Skin epidermis (tissue), 12 donors: Measurements from ENCODE around the gene HTR4.

Experiments
- H3K27ac ChIP-seq, 21 experiments: fragments of 200-600 bp; sonication (generic) in 11 of 21; one replicate each; pipeline ENCODE4 v1.5.0; 2020; ENCODE audit warnings: mild to moderate bottlenecking in 3 of 21, inconsistent platforms in 2 of 21, moderate library complexity in 2 of 21
- H3K4me3 ChIP-seq, 7 experiments: fragments of 200-600 bp; sonication (generic) in 2 of 7; one replicate each; pipeline ENCODE4 v1.5.0; 2020; ENCODE audit warnings: inconsistent platforms in 2 of 7, mild to moderate bottlenecking in 2 of 7, moderate library complexity in 1 of 7

The HTR4 gene

DNA sequence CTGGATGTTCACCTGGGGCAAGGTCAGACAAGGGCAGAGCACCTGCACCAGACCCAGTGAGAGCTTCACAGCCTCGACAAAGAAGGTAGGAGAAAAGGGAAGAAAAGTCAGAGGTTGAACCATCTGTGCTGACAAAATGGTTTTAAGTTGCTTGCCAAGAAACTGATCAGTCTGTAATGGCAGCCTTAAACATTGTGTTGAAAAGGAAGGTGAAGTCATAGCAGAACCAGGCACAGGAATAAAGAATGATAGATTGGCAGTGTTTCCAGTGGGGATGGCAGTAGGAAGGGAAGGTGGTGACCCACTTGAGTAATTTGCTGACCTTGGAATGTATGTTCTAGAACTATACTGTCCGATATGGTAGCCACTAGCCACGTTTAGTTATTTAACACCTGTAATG is 34.2 kb downstream of the HTR4 start:
- Histone ChIP-seq H3K27ac (no peak overlapping the region), H3K4me3 (no peak overlapping the region)

DNA sequence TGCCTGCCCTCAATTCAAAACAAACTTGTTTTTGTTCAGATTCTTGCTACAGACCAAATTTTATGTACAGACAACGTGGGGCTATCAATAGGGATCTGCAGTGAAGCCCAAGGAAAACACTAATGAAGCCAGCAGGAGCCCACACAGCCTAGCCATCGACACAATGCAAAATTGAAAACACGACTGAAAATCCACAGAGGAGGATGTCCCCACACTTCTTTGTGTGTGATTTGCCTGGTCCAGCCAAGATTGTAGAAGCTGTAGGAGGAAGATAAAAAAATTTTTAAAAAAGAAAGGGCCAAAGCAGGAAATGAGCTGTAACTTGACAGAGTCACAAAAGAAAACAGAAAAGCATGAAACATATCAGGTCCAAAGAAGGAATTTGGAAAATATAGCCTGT is 34.8 kb downstream of the HTR4 start:
- no peak overlapping the region for H3K27ac ChIP-seq
- H3K4me3 ChIP-seq = no peak overlapping the region

DNA sequence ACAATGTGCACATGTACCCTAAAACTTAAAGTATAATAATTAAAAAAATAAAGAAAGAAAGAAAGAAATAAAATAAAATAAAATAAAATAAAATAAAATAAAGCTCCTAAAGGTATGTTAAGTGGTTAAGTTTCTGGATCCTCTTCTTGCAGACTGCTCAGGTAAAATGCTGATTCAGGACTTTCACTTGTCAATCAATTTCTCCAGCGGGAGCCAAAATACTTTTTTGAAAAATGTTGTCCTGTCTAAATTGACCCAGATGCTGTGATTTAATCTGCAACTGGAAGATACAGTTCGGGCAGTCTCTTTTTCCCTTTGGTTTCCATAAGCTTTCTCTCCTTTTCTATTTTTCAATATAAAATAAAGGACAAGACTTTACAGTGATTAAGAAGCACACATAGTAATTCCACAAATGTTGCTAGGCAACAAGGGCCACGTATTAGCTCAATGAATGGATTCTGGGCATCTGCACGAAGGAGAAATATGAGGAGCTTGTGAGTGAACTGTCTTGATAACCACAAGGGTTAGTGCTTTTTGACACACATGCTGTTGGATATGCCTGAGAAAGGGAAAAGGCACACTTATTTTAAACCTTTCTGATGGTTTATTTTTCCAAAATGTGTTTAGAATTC is 38.6 kb downstream of the HTR4 start:
- Histone ChIP-seq H3K4me3 (no peak overlapping the region), H3K27ac (no peak overlapping the region)

DNA sequence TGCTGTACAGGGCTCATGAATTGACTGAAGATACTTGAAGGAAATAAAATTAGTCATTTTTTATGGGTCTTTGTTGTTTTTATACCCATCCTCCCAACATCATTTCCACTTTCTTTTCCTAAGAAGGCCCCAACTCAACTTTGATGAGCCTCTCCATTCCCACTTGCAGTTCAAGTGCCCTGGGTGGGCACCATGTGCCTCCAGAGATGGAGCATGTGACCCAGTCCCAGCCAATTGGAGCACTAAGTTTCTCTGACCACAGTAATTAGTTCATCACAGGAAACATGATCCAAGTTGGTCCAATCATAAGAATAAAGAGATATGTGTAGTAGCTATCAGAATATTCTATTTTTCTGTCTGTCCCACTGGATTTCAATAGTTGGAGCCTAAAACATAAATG is 46.9 kb downstream of the HTR4 start:
- Histone ChIP-seq H3K4me3 (no peak overlapping the region), H3K27ac (no peak overlapping the region)

DNA sequence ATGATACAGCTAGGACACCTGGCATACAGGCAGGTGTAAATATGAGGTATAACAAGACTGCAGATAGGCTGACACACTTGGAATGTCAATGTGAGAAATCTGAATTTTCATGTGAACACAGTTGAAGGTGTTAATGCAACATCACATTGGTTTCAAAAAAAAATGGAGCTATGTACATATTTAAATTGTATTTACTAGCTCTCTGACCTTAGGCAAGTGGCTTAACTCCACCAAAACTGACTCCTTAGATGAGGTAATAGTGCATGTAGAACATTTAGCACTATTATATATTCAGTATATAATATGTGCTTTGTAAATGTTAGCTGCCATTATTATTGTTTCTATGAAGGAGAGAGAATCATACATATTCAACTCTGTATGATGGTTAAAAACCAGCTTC is 48.0 kb downstream of the HTR4 start:
- no peak overlapping the region for H3K4me3 ChIP-seq
- no peak overlapping the region for H3K27ac ChIP-seq

DNA sequence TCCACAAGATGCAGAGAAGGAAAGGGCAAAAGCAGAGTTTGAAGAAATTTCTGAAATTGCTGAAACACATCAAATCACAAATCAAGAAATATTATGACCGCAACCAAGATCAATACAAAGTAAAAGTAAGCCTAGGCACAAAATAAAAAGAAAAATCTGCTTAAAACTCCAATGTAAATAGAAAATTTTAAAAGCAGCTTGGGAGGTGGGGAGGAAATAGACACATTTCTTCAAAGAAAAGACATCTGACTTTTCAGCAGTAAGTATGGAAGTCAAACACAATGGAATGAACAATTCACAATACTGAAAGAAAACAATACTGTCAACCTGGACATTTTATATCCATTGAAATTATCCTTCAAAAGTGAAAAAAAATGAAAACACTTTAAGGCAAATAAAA is 55.1 kb downstream of the HTR4 start:
- Histone ChIP-seq H3K27ac (no peak overlapping the region), H3K4me3 (no peak overlapping the region)

DNA sequence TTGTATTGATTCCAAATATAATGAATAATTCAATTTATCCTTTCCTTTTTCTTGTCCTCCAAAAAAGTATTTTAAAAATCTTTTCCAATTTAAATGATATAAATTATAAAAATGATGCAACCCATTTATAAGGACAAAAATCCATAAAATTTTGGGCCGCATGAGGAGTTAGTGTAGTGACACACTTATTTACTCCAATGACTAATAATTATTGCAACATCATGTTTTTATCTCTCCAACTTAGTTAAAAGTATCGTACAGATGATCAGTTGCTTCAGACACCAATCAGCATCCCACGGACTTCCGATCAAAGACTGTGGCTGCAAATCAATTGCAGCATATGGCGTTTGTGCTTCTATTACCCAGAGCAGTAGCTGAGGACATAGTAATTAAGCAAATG is 58.6 kb downstream of the HTR4 start:
- Histone ChIP-seq H3K27ac (no peak overlapping the region), H3K4me3 (no peak overlapping the region)

DNA sequence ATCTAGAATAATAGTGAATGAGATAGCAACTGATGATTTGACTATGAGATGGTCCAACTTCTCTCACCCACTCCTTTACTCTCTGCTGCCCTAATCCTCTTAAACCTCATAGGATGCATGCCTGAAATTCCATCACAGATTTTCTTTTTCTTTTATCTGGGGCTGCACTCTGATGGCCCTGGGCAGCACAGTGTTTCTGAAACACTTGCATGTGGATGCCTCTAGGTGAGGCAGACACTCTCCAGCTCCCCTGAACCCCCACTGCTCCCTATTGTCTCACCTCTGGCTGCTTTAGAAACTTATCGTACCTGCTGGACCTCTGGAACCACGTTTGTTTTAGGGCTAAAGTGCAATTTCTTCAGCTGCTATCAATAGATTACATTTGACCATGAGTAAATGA is 67.5 kb downstream of the HTR4 start:
- no peak overlapping the region for H3K4me3 ChIP-seq
- H3K27ac ChIP-seq = no peak overlapping the region

DNA sequence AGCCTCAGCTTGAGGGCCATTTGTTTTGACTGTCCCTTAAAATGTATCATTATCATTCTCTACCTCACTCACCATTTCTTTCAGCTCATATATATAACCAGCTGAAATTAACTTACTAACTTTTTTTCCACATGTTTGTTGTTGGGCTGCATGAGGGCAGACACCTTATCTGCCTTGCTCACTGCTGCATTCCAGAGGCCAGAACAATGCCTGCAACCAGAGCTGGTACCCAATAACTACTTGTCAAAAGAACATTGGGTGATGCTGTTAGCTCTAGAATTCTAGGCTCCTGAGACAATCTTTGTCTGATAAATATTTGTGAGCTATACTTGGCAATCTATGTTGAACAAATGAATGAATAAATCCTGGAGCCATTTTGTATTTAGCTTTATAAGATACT is 68.3 kb downstream of the HTR4 start:
- Histone ChIP-seq H3K4me3 (no peak overlapping the region), H3K27ac (no peak overlapping the region)

DNA sequence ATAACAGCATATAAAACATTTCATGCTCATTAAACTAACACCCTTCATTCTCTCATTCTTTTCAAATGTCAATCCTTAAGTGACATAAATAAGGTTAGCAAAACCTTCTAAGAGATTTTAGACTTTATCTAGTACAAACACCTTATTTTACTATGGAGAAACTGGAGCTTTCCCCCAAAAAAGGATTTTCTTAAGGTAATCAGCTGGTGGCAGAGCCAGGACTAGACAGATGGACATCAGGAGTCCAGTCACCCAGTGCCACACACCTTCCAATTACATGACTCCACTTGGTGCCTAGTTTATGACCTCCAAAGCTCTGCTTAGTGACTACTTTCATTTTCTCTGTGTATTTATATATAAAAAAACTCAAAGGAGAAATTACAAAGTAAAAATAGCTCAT is 70.2 kb downstream of the HTR4 start:
- no peak overlapping the region for H3K27ac ChIP-seq

DNA sequence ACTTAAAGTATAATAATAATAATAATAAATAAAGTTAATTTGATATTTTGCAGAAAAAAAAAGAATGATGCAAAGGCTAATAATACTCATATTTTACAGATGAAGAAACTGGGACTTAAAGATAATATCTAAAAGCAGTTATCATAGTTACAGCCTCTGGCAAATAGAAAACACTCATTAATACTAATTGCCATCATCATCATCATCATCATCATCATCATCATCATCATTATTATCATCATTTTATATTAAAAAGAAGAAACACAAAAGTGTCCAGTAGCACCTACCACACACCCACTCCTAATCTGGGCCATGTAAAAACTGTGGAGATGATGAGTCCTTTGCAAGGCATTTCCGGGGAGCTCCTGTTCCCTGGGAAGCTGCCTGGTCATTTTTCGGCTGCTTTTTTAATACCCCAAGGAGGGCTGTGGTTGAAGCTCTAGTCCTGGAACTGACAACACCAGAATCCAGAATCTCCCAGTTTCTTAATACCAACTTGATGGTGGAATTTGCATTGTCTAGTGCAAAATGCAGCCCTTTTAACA is 70.8 kb downstream of the HTR4 start:
- Histone ChIP-seq H3K4me3 (no peak overlapping the region), H3K27ac (no peak overlapping the region)

More for the DNA sequence above, 70.2 kb downstream of the HTR4 start:
- no peak overlapping the region for H3K4me3 ChIP-seq

DNA sequence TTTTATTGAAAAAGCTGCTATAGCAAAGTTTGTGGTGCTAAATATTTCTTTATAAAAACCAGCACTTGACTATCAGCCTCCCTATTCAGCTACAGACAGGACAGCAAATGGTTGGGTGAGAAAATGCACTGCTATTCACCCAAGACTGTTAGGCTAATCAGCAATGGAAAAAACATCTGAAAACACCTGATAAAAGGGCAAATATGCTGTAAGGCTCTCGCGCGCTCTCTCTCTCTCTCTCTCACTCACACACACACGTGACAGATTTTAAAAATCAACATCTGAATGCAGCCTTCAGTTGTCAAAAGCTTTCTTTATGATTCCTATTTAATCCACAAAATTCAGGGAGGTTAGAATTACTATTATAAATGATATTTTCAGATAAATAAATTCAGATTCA is 80.2 kb downstream of the HTR4 start:
- Histone ChIP-seq H3K4me3 (no peak overlapping the region), H3K27ac (no peak overlapping the region)

DNA sequence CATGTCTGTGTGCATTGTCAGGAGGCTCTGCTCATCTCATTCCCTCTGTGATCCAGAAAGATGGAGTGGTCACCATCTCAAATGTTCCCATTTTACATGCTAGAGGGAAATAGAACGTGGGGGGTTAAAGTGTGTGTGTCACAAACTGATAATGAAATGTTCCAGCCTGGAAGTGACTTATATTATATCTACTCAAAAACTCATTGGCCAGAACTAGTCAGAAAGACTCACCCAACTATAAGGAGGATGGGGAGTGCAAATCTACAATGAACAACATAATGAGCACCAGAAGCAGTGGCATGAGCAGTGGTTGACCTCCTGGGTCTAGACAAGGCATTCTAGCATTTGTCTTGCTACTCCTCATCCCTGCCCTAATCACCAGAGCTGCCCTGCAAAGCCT is 81.0 kb downstream of the HTR4 start:
- Histone ChIP-seq H3K4me3 (no peak overlapping the region), H3K27ac (no peak overlapping the region)

DNA sequence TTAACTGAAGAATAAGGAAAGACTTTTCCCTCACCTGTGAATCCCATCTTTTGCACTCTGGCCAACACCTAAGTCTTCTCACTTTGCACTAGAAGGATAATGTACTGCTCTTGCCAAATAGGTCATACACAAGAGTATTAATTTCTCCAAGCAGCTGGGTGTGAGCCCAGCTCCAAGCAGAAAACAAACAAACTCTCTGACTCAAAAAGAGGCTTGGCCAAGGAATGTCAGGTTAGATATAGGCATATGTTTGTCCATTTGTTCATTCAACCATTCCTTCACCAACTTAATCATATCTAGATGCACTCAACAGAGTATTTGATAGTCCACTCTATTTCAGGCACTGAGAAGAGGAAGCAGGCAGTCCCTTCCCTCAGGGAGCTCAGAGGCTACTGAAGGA is 84.4 kb downstream of the HTR4 start:
- Histone ChIP-seq H3K27ac (no peak overlapping the region), H3K4me3 (no peak overlapping the region)

DNA sequence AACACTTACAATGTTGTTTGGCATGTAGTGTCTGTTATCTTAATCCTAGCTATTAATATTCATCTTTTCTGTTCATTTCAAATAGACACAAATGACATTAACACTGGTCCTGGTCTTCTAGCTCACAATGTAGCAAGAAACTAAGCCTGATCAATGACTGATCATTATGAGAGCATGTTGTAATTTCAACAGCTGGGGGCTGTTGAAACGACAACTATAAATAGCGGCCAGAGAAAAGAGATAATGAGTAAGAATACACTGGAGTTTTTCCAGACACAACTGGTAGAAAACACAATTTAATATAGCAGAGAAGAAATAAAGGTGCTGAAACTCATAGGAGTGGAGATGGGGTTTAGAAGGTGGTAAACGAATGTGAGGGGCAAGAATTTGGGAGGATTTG is 89.2 kb downstream of the HTR4 start:
- Histone ChIP-seq H3K27ac (no peak overlapping the region), H3K4me3 (no peak overlapping the region)

DNA sequence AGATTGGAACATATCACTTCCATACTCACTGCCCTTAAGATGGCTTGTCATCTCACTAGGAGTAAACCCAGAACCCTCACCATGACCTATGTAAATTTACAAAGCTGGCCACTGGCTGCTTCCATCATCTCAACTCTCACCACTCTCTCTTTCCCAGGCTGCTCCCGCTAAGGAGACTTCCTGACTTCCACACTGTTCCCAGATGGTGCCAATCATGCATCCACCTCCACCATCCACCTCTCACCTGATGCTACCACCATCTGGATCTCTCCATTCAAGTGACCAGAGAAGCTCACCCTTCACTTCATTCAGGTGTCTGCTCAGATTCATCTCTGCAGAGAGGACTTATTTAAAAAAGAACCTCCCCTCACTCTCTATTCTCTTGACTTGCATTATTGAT is 91.3 kb downstream of the HTR4 start:
- no peak overlapping the region for H3K4me3 ChIP-seq
- no peak overlapping the region for H3K27ac ChIP-seq

DNA sequence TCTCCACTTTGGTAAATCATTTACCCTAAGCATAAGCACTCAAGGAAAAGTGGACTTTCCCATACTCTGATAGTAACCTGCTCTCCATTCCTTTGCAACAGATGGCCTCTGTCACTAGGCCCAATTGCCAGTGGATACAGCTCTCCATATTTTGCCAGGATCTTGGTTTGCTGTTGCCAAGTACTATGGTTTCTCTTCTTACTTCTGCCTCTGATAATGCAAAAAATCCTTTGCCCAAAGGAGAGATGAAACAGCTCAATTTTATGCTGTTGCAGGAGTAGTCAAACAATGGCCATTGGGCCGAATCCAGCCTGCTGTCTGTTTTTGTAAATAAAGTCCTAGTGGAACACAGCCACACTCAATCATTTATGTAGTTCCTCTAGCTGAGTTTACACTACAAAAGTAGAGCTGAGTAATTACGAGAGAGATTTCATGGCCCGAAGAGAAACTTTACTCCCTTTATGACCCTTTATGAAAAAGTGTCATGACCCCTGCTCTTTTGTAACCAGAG is 92.5 kb downstream of the HTR4 start:
- Histone ChIP-seq H3K27ac (no peak overlapping the region), H3K4me3 (no peak overlapping the region)

DNA sequence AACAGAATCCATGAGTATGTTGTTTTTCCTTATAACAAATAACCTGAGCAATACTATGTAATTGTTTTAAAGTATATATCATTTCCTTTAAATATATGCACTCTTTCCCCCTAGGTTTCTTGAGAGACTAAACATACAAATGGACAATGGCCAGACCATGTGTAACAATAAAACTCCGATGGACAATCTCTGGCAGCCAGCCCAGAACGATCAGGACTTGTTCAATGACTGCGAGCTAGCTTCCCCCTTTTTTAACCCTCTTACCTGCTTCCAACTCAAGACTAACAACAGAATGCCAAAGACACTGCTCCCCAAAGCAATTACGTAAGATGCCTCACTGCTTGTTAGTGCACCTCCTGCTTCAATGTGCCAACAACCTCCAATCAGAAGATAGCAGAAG is 94.9 kb downstream of the HTR4 start:
- Histone ChIP-seq H3K27ac (no peak overlapping the region), H3K4me3 (no peak overlapping the region)

DNA sequence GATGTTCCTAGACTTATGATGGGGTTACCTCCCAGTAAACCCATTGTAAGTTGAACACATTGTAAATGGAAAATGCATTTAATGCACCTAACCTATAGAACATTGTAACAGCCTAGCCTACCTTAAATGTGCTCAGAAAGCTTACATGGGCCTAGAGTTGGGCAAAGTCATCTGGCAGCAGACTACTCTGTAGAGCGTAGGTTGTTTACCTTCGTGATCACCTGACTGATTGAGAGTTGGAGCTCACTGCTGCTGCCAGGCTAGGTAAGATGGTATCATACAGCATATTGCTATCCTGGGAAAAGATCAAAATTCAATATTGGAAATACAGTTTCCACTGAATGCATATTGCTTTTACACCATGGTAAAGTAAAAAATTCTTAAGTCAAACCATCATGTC is 95.4 kb downstream of the HTR4 start:
- Histone ChIP-seq H3K4me3 (no peak overlapping the region), H3K27ac (no peak overlapping the region)

DNA sequence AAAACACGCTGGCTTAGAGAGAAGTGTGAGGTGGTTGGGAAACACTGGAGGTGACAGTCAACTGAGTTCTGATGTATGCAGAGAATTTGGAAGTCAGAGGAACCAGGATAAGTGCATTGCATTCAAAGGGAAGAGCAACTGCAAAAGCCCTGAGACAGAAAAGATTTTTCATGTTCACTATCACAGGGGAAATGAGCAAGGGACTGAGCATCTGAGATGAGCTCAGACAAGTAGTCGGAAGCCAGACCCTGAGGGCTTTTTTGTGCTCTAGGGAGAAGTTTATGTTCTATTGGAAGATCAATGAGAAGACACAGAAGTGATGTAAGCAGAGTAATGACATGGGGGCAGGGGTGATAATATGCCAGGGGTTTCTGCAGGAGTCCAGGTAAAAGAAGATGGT is 97.5 kb downstream of the HTR4 start:
- Histone ChIP-seq H3K4me3 (no peak overlapping the region), H3K27ac (no peak overlapping the region)

DNA sequence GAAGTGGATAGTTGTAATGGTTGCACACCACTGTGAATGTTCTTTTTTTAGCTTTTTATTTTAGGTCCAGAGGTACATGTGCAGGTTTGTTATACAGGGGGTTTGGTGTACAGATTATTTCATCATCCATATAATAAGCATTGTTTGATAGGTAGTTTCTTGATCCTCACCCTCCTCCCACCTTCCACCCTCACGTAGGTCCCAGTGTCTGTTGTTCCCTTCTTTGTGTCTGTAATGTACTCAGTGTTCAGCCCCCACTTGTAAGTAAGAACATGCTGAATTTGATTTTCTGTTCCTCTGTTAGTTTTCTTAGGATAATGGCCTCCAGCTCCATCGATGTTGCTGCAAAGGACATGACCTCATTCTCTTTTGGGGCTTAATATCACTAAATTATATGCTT is 99.7 kb downstream of the HTR4 start:
- Histone ChIP-seq H3K4me3 (no peak overlapping the region), H3K27ac (no peak overlapping the region)

DNA sequence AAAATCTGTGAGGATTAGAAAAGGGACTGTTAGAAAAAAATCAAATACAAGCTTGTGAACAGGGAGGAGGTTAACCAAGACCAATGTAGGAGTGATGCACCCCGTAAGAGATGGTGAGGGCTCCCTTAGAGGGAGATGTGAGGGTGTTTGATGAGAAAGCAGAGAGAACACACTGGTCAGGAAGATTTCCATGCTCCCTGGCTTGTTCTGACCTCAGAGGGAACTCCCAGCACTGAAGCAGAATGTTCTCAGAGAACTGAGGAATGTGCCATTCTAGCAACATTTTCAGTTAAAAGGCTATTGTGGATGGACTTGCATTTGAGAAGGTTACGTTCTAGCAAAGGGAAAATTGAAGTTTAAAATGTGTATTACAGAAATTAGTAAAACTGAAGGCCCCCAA is 110.6 kb downstream of the HTR4 start:
- Histone ChIP-seq H3K4me3 (no peak overlapping the region), H3K27ac (no peak overlapping the region)
